ENCODE data around the gene ACTR3. TPM values are rescaled to one million over a fixed set of nuclear protein-coding genes. Genes with fewer than 3 reads are reported as not detected.

Gene ACTR3
- total RNA-seq, 4 donors from 2014 or later = 73.0 to 106 (median 89.7) TPM

DNA sequence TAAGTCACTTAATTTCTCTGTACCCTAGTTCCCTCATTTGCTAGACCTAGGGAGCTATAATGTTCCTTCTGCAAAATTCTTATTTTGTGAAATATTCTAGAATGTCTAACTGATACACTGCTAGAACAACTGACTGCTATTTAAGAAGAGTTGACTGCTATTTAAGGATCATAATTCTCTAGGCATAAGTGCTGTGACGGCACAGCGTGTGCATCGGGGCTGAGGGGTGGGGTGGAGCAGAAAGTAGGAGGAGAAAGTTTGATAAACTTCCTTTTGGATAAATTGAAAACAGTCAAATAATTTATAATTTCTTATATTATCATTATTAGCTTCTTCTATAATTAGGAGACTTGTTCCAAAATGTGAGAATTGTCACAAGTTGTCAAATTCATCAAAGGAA lies 10.4 kb upstream of the ACTR3 start:
- Histone ChIP-seq H3K27me3 (no peaks in the 10 kb centered on the region), H3K4me1 (peaks cover 0 to 10% (median 0%) of the 10 kb centered on the region in 4 donors), H3K4me3 (no peak overlapping the region), H3K36me3 (no peaks in the 10 kb centered on the region), H3K27ac (no peak overlapping the region), H3K9me3 (no peaks in the 10 kb centered on the region)
- WGBS, 2 donors = 55 to 61% methylated on average over 3 of the region's 3 CpGs
- no peak for DNase-seq (ENCODE audit: low spot score in 2 of 2)
- TF ChIP-seq, protein P1, sequence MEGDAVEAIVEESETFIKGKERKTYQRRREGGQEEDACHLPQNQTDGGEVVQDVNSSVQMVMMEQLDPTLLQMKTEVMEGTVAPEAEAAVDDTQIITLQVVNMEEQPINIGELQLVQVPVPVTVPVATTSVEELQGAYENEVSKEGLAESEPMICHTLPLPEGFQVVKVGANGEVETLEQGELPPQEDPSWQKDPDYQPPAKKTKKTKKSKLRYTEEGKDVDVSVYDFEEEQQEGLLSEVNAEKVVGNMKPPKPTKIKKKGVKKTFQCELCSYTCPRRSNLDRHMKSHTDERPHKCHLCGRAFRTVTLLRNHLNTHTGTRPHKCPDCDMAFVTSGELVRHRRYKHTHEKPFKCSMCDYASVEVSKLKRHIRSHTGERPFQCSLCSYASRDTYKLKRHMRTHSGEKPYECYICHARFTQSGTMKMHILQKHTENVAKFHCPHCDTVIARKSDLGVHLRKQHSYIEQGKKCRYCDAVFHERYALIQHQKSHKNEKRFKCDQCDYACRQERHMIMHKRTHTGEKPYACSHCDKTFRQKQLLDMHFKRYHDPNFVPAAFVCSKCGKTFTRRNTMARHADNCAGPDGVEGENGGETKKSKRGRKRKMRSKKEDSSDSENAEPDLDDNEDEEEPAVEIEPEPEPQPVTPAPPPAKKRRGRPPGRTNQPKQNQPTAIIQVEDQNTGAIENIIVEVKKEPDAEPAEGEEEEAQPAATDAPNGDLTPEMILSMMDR (IDR thresholded peaks at IDR 0.05) = no peak
- no peak for TF ChIP-seq EP300 (IDR thresholded peaks at IDR 0.05)
- no peak for TF ChIP-seq POLR2A (IDR thresholded peaks at IDR 0.05)

DNA sequence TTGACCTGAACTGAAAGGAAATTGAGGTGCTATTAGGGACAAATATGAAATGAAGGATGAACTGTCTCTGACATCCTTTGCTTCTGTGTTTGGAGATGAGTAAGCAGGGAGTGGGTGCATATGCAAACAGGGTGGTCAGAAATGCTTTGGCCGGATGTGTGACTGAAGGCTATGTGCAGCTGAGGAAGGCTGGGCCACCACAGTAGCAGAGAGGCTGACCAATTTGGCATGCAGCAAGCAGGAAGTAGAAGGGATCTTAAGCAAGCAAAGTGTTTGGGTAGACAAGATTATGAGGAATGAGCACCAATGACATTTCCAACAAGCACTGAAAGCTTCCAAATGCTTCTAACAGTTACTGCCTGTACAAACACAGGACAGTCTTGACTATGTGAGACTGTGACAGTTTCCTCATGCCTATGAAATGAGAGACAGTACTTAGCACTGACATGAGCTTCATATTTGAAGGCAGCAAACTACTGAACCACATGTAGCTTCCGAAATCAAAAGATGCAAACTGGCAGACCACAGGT lies 3.3 kb upstream of the ACTR3 start:
- peak overlapping the region in 2 of 4 donors; percentile 13 to 49 for H3K27ac ChIP-seq
- DNase-seq (ENCODE audit: low spot score in 2 of 2) = peak in 1 of 2 donors; percentile 27
- 48 to 59% methylated on average over 2 of the region's 2 CpGs for WGBS, 2 donors

DNA sequence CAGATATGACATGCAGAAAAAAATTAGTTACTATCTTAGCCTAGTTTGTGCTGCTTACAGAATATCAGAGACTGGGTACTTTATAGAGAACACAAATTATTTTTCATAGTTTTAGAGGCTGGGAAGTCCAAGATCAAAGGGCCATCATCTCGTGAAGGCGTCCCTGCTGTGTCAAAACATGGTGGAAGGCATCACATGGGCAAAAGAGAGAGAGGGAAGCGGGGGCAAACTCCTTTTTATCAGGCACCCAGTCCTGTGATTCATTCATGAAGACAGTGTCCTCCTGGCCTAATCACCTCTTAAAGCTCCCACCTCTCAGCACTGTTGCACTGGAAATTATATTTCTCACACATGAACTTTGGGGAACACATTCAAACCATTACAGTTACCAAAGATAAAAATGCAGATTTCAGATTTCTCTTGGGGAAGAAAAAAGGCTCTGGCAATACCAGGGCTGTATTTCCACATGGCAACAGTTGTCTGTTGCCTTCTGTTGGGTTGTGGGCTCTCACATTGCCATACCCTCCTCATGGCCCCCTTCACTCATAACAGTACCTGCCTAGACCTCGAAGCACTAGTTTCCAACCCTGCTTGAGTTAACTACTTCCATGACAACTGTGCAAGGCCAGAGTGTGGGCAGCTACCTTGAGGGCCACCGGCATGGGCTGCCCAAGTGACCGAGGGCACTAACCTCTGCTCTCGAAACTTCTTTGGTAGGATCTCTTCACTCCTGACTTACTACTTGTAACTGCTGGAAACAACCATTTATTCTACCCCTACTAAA lies 2.7 kb upstream of the ACTR3 start:
- H3K27me3 ChIP-seq = no peaks in the 10 kb centered on the region
- H3K36me3 ChIP-seq = no peaks in the 10 kb centered on the region
- 80 to 84% methylated on average over 7 of the region's 7 CpGs for WGBS, 2 donors
- H3K4me1 ChIP-seq = peaks cover 0 to 37% (median 13%) of the 10 kb centered on the region in 4 donors
- H3K9me3 ChIP-seq = no peaks in the 10 kb centered on the region
- peak overlapping the region in 2 of 4 donors; percentile 13 to 49 for H3K27ac ChIP-seq
- H3K4me3 ChIP-seq = no peak overlapping the region
- DNase-seq (ENCODE audit: low spot score in 2 of 2) = no peak
- TF ChIP-seq POLR2A (IDR thresholded peaks at IDR 0.05) = no peak
- TF ChIP-seq, protein P1 (IDR thresholded peaks at IDR 0.05) = no peak
- no peak for TF ChIP-seq EP300 (IDR thresholded peaks at IDR 0.05)

More for the DNA sequence above, 3.3 kb upstream of the ACTR3 start:
- H3K27me3 ChIP-seq = no peaks in the 10 kb centered on the region
- no peak overlapping the region for H3K4me3 ChIP-seq
- H3K4me1 ChIP-seq = peaks cover 0 to 31% (median 8%) of the 10 kb centered on the region in 4 donors
- TF ChIP-seq EP300 (IDR thresholded peaks at IDR 0.05) (peak in 1 of 2 donors; percentile 45), POLR2A (IDR thresholded peaks at IDR 0.05) (no peak)
- TF ChIP-seq, protein P1 (IDR thresholded peaks at IDR 0.05) = no peak
- no peaks in the 10 kb centered on the region for H3K9me3 ChIP-seq
- no peaks in the 10 kb centered on the region for H3K36me3 ChIP-seq

GRCh38 chr2:113888641-113889470 lies 1.0 kb upstream of the ACTR3 start:
- no peak for DNase-seq (ENCODE audit: low spot score in 2 of 2)
- Histone ChIP-seq H3K4me3 (peak overlapping the region; percentile 25 to 93 (median 84)), H3K27ac (peak overlapping the region; percentile 60 to 99 (median 90)), H3K36me3 (no peaks in the 10 kb centered on the region), H3K9me3 (no peaks in the 10 kb centered on the region), H3K4me1 (peaks cover 0 to 54% (median 20%) of the 10 kb centered on the region in 4 donors), H3K27me3 (no peaks in the 10 kb centered on the region)
- TF ChIP-seq, protein P1 (IDR thresholded peaks at IDR 0.05) = no peak
- TF ChIP-seq EP300 (IDR thresholded peaks at IDR 0.05) = no peak
- TF ChIP-seq POLR2A (IDR thresholded peaks at IDR 0.05) = no peak
- 41 to 42% methylated on average over 14 of the region's 14 CpGs for WGBS, 2 donors
